Spinal cord (tissue), 10 donors: ENCODE measurements around the gene ARPIN. TPM values are rescaled to one million over a fixed set of nuclear protein-coding genes. Genes with fewer than 3 reads are reported as not detected.

Source experiments
- DNase-seq, 6 donors: peaks; one replicate each; pipeline versions ENCODE4 v3.0.0 to v3.0.0-alpha.2; 2013 to 2015; ENCODE audit warnings: low spot score in 6 of 6, low read depth in 4 of 6
- H3K27ac ChIP-seq: one replicate; pipeline ENCODE4 v1.5.1; 2013; ENCODE audit warnings: low read depth, low read length, control low read depth
- H3K27me3 ChIP-seq: one replicate; pipeline ENCODE4 v1.6.1; 2013; ENCODE audit warnings: low read length; ENCODE audit not compliant: control insufficient read depth, insufficient read depth
- H3K36me3 ChIP-seq: one replicate; pipeline ENCODE4 v1.6.1; 2013; ENCODE audit warnings: low read length; ENCODE audit not compliant: control insufficient read depth, insufficient read depth
- H3K4me1 ChIP-seq: one replicate; pipeline ENCODE4 v1.6.1; 2013; ENCODE audit warnings: low read length; ENCODE audit not compliant: control insufficient read depth, insufficient read depth
- H3K4me3 ChIP-seq: one replicate; pipeline ENCODE4 v1.5.1; 2013; ENCODE audit warnings: low read depth, low read length, control low read depth
- H3K9me3 ChIP-seq: one replicate; pipeline ENCODE4 v1.6.1; 2013; ENCODE audit warnings: low read length; ENCODE audit not compliant: control insufficient read depth, insufficient read depth
- WGBS: methylation state at CpG from one replicate; pipeline ENCODE4 v1.1.5; 2013; ENCODE audit warnings: missing lambda C conversion rate; ENCODE audit not compliant: insufficient coverage; 5-methylcytosine and 5-hydroxymethylcytosine counted together
- polyA plus RNA-seq, 2 donors: library from polyadenylated mRNA; unstranded; fragments of 120-200 nt; gene quantifications; one replicate each; pipeline ENCODE4 v1.2.1, GENCODE V29; 2013; ENCODE audit not compliant: insufficient read length in 2 of 2
- small RNA-seq: library from RNA; depleted of rRNA; stranded (forward); fragments of <200 nt; gene quantifications from one replicate; pipeline ENCODE3, GENCODE V24; 2014; ENCODE audit warnings: low replicate concordance
- total RNA-seq, 2 donors: library from RNA; depleted of rRNA in 1 of 2; stranded (reverse); fragments of 120-200 nt in 1 of 2; fragments of >200 nt in 1 of 2; gene quantifications; one replicate each; pipeline versions ENCODE4 v1.2.3 to v1.2.4, GENCODE V29; 2013 to 2014
- donor health status: healthy.

ARPIN gene
- total and polyA plus RNA-seq, 4 donors = 16.1 to 26.6 (median 20.9) TPM

GRCh38 chr15:89852342-89852995, 60.3 kb downstream of the ARPIN start:
- no peak overlapping the region for H3K4me3 ChIP-seq
- no peaks in the 10 kb centered on the region for H3K27me3 ChIP-seq
- WGBS = 94% methylated on average over 2 of the region's 3 CpGs
- H3K36me3 ChIP-seq = peaks cover 12% of the 10 kb centered on the region
- no peak for DNase-seq
- H3K4me1 ChIP-seq = no peaks in the 10 kb centered on the region
- H3K27ac ChIP-seq = no peak overlapping the region
- H3K9me3 ChIP-seq = no peaks in the 10 kb centered on the region

- Histone ChIP-seq H3K27ac (no peak overlapping the region), H3K9me3 (no peaks in the 10 kb centered on the region), H3K4me3 (no peak overlapping the region), H3K27me3 (no peaks in the 10 kb centered on the region), H3K36me3 (peaks cover 12% of the 10 kb centered on the region), H3K4me1 (no peaks in the 10 kb centered on the region)
- DNase-seq = no peak
- 100% methylated on average over 2 of the region's 5 CpGs for WGBS
Measured at GRCh38 chr15:89851673-89852341, 60.9 kb downstream of the ARPIN start.

- Histone ChIP-seq H3K36me3 (peaks cover 15% of the 10 kb centered on the region), H3K4me1 (no peaks in the 10 kb centered on the region), H3K9me3 (no peaks in the 10 kb centered on the region), H3K4me3 (no peak overlapping the region), H3K27me3 (no peaks in the 10 kb centered on the region), H3K27ac (no peak overlapping the region)
- DNase-seq = no peak
- WGBS = no CpG with 5 or more reads among the region's 2 CpGs
Measured at GRCh38 chr15:89848970-89849292, 63.8 kb downstream of the ARPIN start.

- Histone ChIP-seq H3K27me3 (no peaks in the 10 kb centered on the region), H3K4me3 (no peak overlapping the region), H3K9me3 (no peaks in the 10 kb centered on the region), H3K4me1 (no peaks in the 10 kb centered on the region), H3K36me3 (peaks cover 21% of the 10 kb centered on the region), H3K27ac (no peak overlapping the region)
- DNase-seq = no peak
- WGBS = 100% methylated on average over 1 of the region's 2 CpGs
Measured at GRCh38 chr15:89847101-89847500, 65.7 kb downstream of the ARPIN start.

- Histone ChIP-seq H3K4me1 (no peaks in the 10 kb centered on the region), H3K9me3 (no peaks in the 10 kb centered on the region), H3K27me3 (no peaks in the 10 kb centered on the region), H3K36me3 (peaks cover 17% of the 10 kb centered on the region), H3K4me3 (no peak overlapping the region), H3K27ac (no peak overlapping the region)
- 100% methylated on average over 2 of the region's 5 CpGs for WGBS
- no peak for DNase-seq
Measured at GRCh38 chr15:89845305-89845893, 67.4 kb downstream of the ARPIN start.

Small RNA genes lying within 50 kb of the gene (small RNA-seq; reads per million reads assigned to genes)
- gene MIR5009 (0.06 reads per million), gene MIR5094 (0.14 reads per million), gene RNU6-1111P (not detected), gene RNU7-111P (not detected)

Other genes with a start within 250 kb of the ARPIN start
- under 1 TPM; 0.55 to 0.89 TPM for gene PLIN1, start 233.6 kb downstream of the ARPIN start, total RNA-seq
- gene PLIN1, start 233.6 kb downstream of the ARPIN start, polyA plus RNA-seq = 1 to 10 TPM in 1 of 2 donors, under 1 TPM in 1; 0.27 to 1.1 TPM
- 10 to 100 TPM; 15.3 to 22.9 TPM for gene PEX11A, start 222.2 kb downstream of the ARPIN start, total RNA-seq
- gene PEX11A, start 222.2 kb downstream of the ARPIN start, polyA plus RNA-seq = 10 to 100 TPM; 12.7 to 14.7 TPM
- gene WDR93, start 222.1 kb downstream of the ARPIN start, total RNA-seq = 1 to 10 TPM in 1 of 2 donors, under 1 TPM in 1; 0.69 to 3.9 TPM
- gene WDR93, start 222.1 kb downstream of the ARPIN start, polyA plus RNA-seq = 1 to 10 TPM; 1.2 to 1.9 TPM
- gene MESP1, start 161.7 kb downstream of the ARPIN start, total RNA-seq = 1 to 10 TPM; 1.5 to 5.1 TPM
- 10 to 100 TPM; 16.5 to 18.2 TPM for gene MESP1, start 161.7 kb downstream of the ARPIN start, polyA plus RNA-seq
- gene MESP2, start 136.6 kb downstream of the ARPIN start, total RNA-seq = under 1 TPM in 1 of 2 donors, not detected in 1; 0.83 TPM
- under 1 TPM; 0.25 to 0.71 TPM for gene MESP2, start 136.6 kb downstream of the ARPIN start, polyA plus RNA-seq
- gene ANPEP, start 98.1 kb downstream of the ARPIN start, total RNA-seq = 10 to 100 TPM in 1 of 2 donors, 1 to 10 TPM in 1; 6.2 to 24.2 TPM
- 10 to 100 TPM in 1 of 2 donors, 1 to 10 TPM in 1; 5.1 to 15.4 TPM for gene ANPEP, start 98.1 kb downstream of the ARPIN start, polyA plus RNA-seq
- 10 to 100 TPM; 47.1 to 66.0 TPM for gene AP3S2, start 19.0 kb downstream of the ARPIN start, total RNA-seq
- 10 to 100 TPM; 43.6 to 50.5 TPM for gene AP3S2, start 19.0 kb downstream of the ARPIN start, polyA plus RNA-seq
- gene ZNF710, start 88.4 kb upstream of the ARPIN start, total RNA-seq = 10 to 100 TPM in 1 of 2 donors, 1 to 10 TPM in 1; 5.3 to 11.4 TPM
- gene ZNF710, start 88.4 kb upstream of the ARPIN start, polyA plus RNA-seq = 10 to 100 TPM; 23.6 to 33.0 TPM
- 100 to 1,000 TPM in 1 of 2 donors, 10 to 100 TPM in 1; 65.5 to 111 TPM for gene IDH2, start 189.5 kb upstream of the ARPIN start, total RNA-seq
- gene IDH2, start 189.5 kb upstream of the ARPIN start, polyA plus RNA-seq = 100 to 1,000 TPM; 141 to 144 TPM